NCI-H345 (cell line): ENCODE data around the gene ELF4.

Experiments used
- DNase-seq: peaks from one replicate; lab custom pipeline; 2025; lab: John Stamatoyannopoulos, UW

The ELF4 gene

GRCh38 chrX:130114141-130114588 lies 3.9 kb upstream of the ELF4 start:
- no peak for DNase-seq

DNA sequence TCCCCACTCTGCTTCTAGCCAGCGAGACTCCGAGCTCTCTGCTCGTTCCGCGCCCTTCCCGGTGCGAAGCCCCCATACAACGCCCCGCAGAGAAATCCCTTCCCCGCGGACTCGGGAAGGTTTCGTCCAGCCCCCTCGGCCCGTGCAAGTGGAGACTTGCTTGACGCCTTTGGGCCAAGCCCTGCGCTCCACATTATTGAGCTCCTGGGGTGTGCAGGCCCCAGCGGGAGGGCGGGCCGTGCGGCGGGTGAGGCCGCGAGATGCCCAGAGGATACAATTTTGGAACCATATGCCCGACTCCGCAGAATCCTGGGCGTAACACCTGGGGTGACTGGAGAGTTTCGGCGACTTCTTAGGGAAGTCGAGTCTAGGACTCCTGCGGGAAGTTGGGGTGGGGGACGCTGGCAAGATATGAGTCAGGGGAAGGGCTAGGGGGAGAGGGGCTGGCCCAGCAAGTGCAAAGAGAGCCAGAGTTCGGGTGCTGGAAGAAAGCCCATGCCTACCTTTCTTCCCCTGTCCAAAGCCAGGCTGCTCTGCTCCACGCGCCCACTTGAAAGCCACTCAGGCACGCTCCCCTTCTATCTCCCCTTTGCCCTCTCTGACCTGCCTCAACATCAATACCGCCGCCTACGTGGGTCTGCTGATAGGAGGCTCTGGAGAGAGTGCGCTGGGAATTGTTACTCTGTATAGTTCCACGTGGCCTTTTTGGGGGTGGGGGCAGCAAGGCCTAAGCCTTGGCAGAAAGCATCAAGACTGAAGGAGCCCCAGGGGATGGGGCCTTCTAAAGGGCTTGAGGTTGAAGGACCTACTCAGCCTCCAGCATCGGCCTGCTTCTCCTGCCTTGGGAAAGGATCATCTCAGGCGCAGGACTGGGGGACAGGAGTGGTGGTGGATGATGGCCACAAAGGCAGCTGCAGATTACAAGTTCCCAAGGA lies 1.2 kb upstream of the ELF4 start:
- DNase-seq, result no peak

DNA sequence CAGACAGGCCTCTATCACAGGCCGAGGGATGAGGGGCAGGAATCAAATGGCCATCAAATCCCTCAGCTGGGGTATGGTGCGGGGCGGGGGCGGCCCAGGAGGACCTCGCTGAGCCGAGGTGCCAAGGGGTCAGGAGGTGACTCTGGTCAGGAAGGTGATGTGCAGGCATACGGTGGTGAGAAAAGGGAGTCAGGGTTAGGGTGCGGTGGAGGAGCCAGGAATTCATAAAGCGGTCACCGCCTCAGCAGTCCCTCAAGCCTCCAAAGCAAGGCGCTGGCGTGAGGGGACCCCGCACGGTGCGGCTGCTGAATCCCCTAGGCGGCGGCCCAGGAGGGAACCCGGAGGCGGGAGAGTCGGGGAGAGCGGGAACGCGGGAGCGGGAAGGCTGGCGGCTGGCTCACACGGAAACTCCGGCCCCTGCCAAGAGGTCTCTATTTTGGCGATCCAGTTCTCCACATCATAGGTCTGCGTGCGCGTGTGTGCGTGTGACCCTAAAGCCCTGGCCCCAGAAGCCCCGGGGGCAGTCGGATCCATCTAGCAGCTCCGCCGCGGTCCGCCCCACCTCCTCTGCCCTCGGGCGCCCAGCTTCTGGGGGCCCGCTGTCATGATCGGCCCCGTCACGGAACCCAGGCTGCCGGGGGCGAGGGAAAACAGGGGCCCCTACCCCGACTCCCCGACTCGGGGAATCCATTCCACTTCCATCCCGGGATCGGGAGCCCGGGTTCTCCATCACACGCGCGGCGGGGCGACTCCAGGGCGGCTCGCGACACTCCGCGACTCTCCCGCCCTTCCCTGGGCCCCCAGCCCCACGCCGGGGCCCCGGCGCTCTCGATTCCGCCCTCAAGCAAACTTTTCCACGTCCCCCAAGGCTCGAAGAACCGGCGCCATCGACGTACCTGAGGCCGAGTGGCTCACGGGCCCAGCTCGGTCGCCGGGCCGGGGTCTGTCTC lies 593 bp downstream of the ELF4 start:
- no peak for DNase-seq

GRCh38 chrX:130108647-130109428 lies 1.5 kb downstream of the ELF4 start:
- no peak for DNase-seq

- DNase-seq, result no peak
These were observed 4.2 kb downstream of the ELF4 start for GRCh38 chrX:130106071-130106470.

DNA sequence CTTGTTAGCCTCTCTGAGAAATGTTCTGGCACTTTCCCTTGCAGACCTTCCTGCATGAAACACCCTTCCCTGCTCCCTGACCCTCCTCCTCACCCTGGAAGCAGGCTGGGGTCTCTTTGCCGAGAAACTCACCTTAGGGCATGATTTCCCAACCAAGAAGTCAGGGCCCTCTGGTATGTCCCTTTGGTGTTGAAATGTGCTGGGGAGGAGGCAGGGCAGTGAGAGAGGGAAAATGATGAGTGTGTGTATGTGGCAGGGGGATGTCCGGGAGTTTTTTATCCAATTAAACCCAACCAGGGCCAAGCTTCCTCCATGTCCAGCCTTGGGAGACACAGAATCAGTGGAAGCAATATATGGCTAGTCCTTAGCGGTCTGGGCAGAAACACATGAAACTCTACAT lies 5.1 kb downstream of the ELF4 start:
- no peak for DNase-seq

DNA sequence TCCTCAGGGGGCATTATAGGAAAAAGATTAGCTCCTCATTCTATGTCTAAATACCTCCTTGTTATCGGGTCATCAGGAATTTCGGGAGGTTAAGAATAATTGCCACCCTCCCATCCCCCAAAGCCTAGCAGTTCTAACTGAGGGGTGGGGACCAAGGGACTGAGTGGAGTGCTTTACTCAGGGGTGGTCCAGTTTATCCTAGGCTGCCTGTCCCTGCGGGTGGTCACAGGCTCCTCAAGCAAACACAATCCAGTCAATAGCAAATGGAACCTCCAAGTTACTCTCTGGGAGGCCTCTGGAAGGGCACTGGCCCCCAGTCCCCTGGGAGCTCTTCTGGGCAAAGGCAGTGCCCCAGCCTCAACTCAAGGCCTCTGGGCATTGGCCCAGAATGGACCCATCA lies 6.7 kb downstream of the ELF4 start:
- DNase-seq, result no peak

GRCh38 chrX:130100180-130100579 lies 10.1 kb downstream of the ELF4 start:
- no peak for DNase-seq

GRCh38 chrX:130098210-130098552 lies 12.1 kb downstream of the ELF4 start:
- DNase-seq, result peak; percentile 42

DNA sequence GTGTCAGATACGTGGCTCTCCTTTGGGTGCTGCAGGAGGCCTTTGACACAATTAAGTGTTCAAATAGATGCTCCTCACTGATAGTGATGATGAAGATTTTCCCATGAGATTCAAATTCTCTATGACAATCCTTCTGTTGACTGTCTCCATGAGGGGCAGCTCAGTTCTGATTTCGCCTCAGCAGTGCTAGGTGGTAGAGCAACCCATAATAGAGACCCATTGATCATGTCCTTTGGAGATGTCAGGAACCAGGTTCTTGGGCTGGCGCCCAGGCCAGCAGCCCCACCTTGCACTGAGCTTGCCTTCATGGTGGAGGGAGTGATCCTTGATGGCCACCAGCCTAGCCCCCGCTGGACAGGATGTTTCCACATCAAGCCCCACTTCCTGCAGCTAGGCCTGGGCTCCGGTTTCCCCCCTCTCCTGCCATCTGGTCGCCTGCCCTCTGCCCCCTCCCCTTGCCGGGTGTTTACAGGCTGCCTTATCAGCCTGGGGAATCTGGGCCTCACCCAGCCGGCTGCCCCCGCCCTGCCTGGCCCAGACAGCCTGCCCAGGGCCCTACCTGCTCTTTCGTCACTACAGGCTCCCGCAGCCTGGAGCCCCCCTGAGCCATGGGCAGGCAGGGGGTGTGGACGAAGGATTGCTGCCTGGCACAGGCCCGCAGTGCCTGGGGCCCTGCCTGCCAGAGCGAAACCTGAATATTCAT lies 12.6 kb downstream of the ELF4 start:
- DNase-seq, result peak; percentile 42

GRCh38 chrX:130095249-130096030 lies 14.9 kb downstream of the ELF4 start:
- DNase-seq, result no peak

DNA sequence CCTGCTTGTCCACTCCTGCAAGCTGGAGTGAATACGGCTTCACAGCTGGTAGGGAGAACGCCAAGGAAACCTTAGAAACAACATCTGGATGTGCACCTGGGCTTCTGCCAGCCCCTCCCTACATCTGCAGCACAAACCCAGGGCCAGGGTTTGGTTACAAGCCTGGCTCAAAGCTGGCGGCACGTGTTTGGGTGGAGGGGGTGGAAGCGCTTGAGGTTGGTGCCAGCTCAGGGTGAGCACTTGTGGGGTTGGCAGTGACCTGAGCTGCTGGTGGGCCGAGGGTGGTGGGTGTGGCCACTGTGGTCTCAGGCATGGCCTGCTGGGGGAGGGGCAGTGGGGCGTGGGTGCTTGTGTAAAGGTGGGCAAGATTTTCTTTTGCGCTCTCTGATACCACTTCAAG lies 15.6 kb downstream of the ELF4 start:
- DNase-seq, result no peak

GRCh38 chrX:130093271-130093670 lies 17.0 kb downstream of the ELF4 start:
- no peak for DNase-seq

DNA sequence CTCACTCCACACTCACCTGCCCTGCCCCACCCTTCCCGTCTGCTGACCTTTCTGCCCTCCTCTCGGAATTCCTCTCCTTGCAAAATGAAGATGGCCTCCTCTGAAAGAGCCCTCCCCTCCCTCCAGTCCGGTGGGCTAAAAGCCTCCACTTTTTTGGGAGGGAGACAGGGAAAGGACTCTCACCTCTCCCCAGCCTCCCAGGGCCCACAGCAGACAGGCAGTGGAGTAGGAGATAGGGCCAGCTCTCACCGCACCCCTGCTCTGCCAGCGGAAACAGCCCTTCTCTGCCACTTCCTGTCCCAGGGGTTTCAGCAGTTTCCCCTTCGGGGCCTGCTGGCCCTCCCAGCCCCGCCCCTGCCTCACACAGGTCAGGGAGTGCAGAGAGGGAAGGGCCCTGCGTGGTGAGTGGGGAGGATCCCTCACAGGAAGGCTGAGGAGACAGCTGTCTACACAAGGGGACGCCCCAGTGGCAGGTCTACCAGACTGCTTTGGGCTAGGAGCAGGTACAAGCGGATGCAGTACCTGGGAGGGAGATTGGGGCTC lies 18.2 kb downstream of the ELF4 start:
- no peak for DNase-seq

DNA sequence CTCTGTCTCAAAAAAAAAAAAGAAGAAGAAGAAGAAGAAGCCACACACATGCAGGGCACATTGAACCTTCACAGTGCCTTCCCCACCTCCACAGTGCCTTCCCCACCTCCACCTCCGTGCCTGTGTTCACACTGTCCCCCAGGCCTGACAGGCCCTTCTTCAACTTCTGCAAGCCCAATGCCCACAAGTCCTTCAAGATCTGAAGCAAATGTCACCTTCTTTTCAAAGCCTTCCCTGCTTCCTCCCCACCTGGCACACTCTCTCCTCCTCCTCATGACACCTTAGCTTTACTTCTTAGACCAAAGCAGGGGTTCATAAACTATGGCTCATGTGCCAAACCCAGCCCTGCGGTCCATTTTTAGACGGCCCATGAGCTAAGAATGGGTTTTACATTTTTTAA lies 19.9 kb downstream of the ELF4 start:
- DNase-seq, result no peak

DNA sequence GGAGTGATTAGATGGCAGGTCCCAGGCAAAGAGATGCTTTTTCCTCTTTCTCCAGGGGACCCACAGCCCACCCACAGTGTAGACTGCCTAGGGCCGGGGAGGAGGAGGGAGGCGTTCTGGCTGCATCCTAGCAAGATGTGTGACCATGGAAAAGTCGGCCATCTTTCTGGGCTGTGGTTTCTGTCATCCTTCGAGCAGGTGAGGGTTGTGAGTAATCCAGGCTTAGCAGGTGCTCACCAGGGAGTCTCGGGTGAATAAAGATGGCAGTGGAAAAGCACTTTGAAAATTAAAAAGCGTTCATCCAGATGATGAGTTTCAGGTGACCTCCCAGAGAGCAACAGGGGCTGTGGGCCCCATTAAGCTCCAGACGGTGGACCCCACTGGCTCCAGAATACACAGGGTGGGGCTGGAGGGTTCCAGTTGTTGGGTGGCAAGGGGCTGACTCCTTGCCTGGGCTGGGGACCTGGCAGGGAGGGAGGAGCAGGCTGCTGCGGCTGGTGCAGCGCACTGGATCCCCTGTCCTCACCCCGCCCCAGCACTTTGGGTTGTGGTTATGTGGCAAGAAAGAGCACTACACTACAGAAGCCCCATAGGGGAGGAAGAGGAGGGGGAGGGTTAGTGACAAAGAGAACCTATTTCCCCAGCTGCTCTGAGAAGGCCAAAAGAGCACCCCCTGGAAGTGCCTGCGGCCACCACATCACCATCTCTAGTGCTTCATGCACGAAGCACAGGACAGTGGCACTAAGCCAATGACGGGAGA lies 23.7 kb downstream of the ELF4 start:
- DNase-seq, result no peak

- DNase-seq, result no peak
These were observed 24.5 kb downstream of the ELF4 start for GRCh38 chrX:130085551-130086446.

DNA sequence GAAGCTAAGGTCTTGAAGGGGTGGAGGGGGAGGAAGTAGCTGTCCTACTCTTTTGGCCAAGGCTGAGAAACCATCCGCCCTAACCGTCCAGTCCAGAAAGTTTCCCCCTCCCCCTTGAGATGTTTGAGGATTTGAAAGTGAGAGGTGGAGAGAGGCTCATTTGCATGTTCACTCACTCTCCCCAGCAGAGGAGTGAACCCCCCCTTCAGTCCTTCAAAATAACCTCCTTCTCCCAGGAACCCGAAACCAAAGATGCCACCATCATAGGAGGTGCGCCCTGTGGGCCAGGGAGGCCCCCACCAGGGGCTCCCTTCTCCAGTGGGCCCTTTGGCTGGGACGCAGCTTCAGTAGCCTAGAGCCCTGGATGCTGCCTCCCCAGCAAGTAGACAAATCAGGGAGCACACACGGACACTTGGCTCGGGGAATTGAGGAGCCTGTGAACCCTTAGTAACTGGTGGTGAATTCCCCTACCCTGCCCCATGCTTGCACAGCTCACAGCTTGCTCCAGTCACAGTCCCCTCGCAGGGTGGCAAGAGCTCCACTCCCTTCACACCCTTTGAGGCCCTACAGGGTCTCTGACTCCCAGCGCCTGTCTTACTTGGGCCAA lies 25.6 kb downstream of the ELF4 start:
- no peak for DNase-seq
